HEK293T (cell line): ENCODE data around the gene SPARC.

Experiments used
- BHLHE40 ChIP-seq: fragments of 450-650 bp; IDR thresholded peaks from 2 replicates; pipeline ENCODE4 v1.6.1; 2016; ENCODE audit warnings: mild to moderate bottlenecking, moderate library complexity, borderline replicate concordance
- CTBP1 ChIP-seq: fragments of 450-650 bp; IDR thresholded peaks from 2 replicates; pipeline ENCODE4 v1.6.1; 2016; ENCODE audit warnings: borderline replicate concordance
- ELF4 ChIP-seq: fragments of 450-650 bp; IDR thresholded peaks from 2 replicates; pipeline ENCODE4 v1.6.1; 2017; ENCODE audit warnings: antibody characterized with exemption
- FOXK2 ChIP-seq: fragments of 450-650 bp; IDR thresholded peaks from 2 replicates; pipeline ENCODE4 v1.6.1; 2016; ENCODE audit warnings: mild to moderate bottlenecking
- FOXM1 ChIP-seq: fragments of 450-650 bp; IDR thresholded peaks from 2 replicates; pipeline ENCODE4 v1.6.1; 2017; ENCODE audit warnings: mild to moderate bottlenecking, borderline replicate concordance
- HDGF ChIP-seq: fragments of 450-650 bp; IDR thresholded peaks from 2 replicates; pipeline ENCODE4 v1.6.1; 2017; ENCODE audit warnings: antibody characterized with exemption, borderline replicate concordance
- TF ChIP-seq, protein P1 (sequence below): fragments of 450-650 bp; IDR thresholded peaks from 2 replicates; pipeline ENCODE4 v1.6.1; 2016

GRCh38 chr5:151682751-151683331, 3.9 kb downstream of the SPARC start:
- no peak for TF ChIP-seq FOXK2
- TF ChIP-seq BHLHE40: no peak
- TF ChIP-seq CTBP1: no peak
- TF ChIP-seq ELF4: no peak
- TF ChIP-seq, protein P1, sequence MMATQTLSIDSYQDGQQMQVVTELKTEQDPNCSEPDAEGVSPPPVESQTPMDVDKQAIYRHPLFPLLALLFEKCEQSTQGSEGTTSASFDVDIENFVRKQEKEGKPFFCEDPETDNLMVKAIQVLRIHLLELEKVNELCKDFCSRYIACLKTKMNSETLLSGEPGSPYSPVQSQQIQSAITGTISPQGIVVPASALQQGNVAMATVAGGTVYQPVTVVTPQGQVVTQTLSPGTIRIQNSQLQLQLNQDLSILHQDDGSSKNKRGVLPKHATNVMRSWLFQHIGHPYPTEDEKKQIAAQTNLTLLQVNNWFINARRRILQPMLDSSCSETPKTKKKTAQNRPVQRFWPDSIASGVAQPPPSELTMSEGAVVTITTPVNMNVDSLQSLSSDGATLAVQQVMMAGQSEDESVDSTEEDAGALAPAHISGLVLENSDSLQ: no peak
- TF ChIP-seq FOXM1: no peak
- TF ChIP-seq HDGF: no peak
